OCI-LY1 (cell line): ENCODE data around the gene KLK1.

Experiments
- H2AFZ ChIP-seq: fragments of 200-600 bp; sonication (generic), shearing (Covaris generic); 2 replicates; pipeline ENCODE4 v1.6.0; 2014; ENCODE audit warnings: antibody characterized with exemption, mild to moderate bottlenecking, low read length
- H3F3A ChIP-seq: fragments of 200-600 bp; sonication (generic), shearing (Covaris generic); 2 replicates; pipeline ENCODE4 v1.6.0; 2014; ENCODE audit warnings: mild to moderate bottlenecking, antibody characterized with exemption, low read length, moderate library complexity; ENCODE audit not compliant: insufficient read depth
- H3K27ac ChIP-seq: fragments of 200-600 bp; sonication (generic); 2 replicates; pipeline ENCODE4 v1.5.1; 2014; ENCODE audit warnings: low read length, mixed run types, mild to moderate bottlenecking, low read depth; ENCODE audit not compliant: poor library complexity, severe bottlenecking
- H3K27me3 ChIP-seq: fragments of 200-600 bp; sonication (generic); 2 replicates; pipeline ENCODE4 v1.6.0; 2014; ENCODE audit warnings: antibody characterized with exemption, mild to moderate bottlenecking, low read length, moderate library complexity; ENCODE audit not compliant: insufficient read depth
- H3K36me3 ChIP-seq: fragments of 200-600 bp; sonication (generic); 2 replicates; pipeline ENCODE4 v1.6.1; 2014; ENCODE audit warnings: mild to moderate bottlenecking, antibody characterized with exemption, low read length, moderate library complexity, mixed read lengths; ENCODE audit not compliant: insufficient read depth
- H3K4me1 ChIP-seq: fragments of 200-600 bp; sonication (generic); 2 replicates; pipeline ENCODE4 v1.5.1; 2014; ENCODE audit warnings: mild to moderate bottlenecking, low read length, moderate library complexity; ENCODE audit not compliant: insufficient read depth, severe bottlenecking
- H3K4me2 ChIP-seq: fragments of 200-600 bp; sonication (generic), shearing (Covaris generic); 2 replicates; pipeline ENCODE4 v1.6.1; 2014; ENCODE audit warnings: low read length
- H3K4me3 ChIP-seq: fragments of 200-600 bp; sonication (generic); 2 replicates; pipeline ENCODE4 v1.5.1; 2014; ENCODE audit warnings: low read length, low read depth, mild to moderate bottlenecking, mixed read lengths; ENCODE audit not compliant: poor library complexity, severe bottlenecking
- H3K79me2 ChIP-seq: fragments of 200-600 bp; shearing (Covaris generic); 2 replicates; pipeline ENCODE4 v1.6.1; 2016; ENCODE audit warnings: mixed run types, low read length, mixed read lengths; ENCODE audit not compliant: insufficient read depth
- H3K9ac ChIP-seq: fragments of 200-600 bp; sonication (generic), shearing (Covaris generic); 2 replicates; pipeline ENCODE4 v1.6.1; 2014; ENCODE audit warnings: mild to moderate bottlenecking, low read length, mixed read lengths
- H3K9me2 ChIP-seq: fragments of 200-600 bp; sonication (generic), shearing (Covaris generic); 2 replicates; pipeline ENCODE4 v1.6.1; 2014; ENCODE audit warnings: low read depth, mild to moderate bottlenecking, low read length, mixed read lengths
- H3K9me3 ChIP-seq: fragments of 200-600 bp; shearing (Covaris generic); 2 replicates; pipeline ENCODE4 v1.6.1; 2014; ENCODE audit warnings: low read length, mixed read lengths
- H4K20me1 ChIP-seq: fragments of 200-600 bp; sonication (generic), shearing (Covaris generic); 2 replicates; pipeline ENCODE4 v1.6.0; 2016; ENCODE audit warnings: mild to moderate bottlenecking, low read length; ENCODE audit not compliant: insufficient read depth
- CTCF ChIP-seq: fragments of 200-600 bp; sonication (generic), shearing (Covaris generic); IDR thresholded peaks from 2 replicates; pipeline ENCODE4 v1.5.1; 2017; ENCODE audit warnings: mild to moderate bottlenecking, antibody characterized with exemption, low read length, moderate library complexity, mixed read lengths
- EZH2 ChIP-seq: fragments of 200-600 bp; sonication (generic), shearing (Covaris generic); IDR thresholded peaks from 2 replicates; pipeline ENCODE4 v1.8.0; 2017; ENCODE audit warnings: borderline replicate concordance, mixed run types, mild to moderate bottlenecking, antibody characterized with exemption, low read length, moderate library complexity, mixed read lengths

KLK1 gene

GRCh38 chr19:50835103-50835784 lies 11.7 kb upstream of the KLK1 start:
- no peak for TF ChIP-seq EZH2
- TF ChIP-seq CTCF = no peak
- peak overlapping the region; percentile 84 for H3K4me2 ChIP-seq
- H3F3A ChIP-seq = no peaks in the 10 kb centered on the region
- H3K9me3 ChIP-seq = no peaks in the 10 kb centered on the region
- no peak overlapping the region for H3K27ac ChIP-seq
- H3K9ac ChIP-seq = peak overlapping the region; percentile 67; the same call in 1 of the 2 replicates
- peaks cover 4% of the 10 kb centered on the region; the same call in 1 of the 2 replicates for H3K27me3 ChIP-seq
- H2AFZ ChIP-seq = peak overlapping the region; percentile 84; the same call in 1 of the 2 replicates
- H3K36me3 ChIP-seq = no peaks in the 10 kb centered on the region
- no peaks in the 10 kb centered on the region for H3K9me2 ChIP-seq
- H3K4me3 ChIP-seq = peak overlapping the region; percentile 68
- H4K20me1 ChIP-seq = no peaks in the 10 kb centered on the region
- no peaks in the 10 kb centered on the region for H3K79me2 ChIP-seq
- peaks cover 10% of the 10 kb centered on the region for H3K4me1 ChIP-seq

GRCh38 chr19:50833802-50834167 lies 10.2 kb upstream of the KLK1 start:
- H3K4me1 ChIP-seq = peaks cover 10% of the 10 kb centered on the region
- H3F3A ChIP-seq = no peaks in the 10 kb centered on the region

GRCh38 chr19:50833117-50833801 lies 9.7 kb upstream of the KLK1 start, which contains the start of gene KLK15:
TSS of gene KLK15 (minus strand) at chr19:50833574. CDS start at chr19:50831492, 2,082 bp downstream.
- Histone ChIP-seq H3F3A (no peaks in the 10 kb centered on the region), H2AFZ (no peak within 1 kb of the TSS), H3K36me3 (no peaks in the 10 kb centered on the region), H3K9me3 (no peaks in the 10 kb centered on the region), H3K27ac (no peak within 1 kb of the TSS), H3K79me2 (no peaks in the 10 kb centered on the region), H3K4me3 (no peak within 1 kb of the TSS), H3K4me2 (no peak within 1 kb of the TSS), H4K20me1 (no peaks in the 10 kb centered on the region), H3K4me1 (peaks cover 10% of the 10 kb centered on the region), H3K27me3 (peaks cover 4% of the 10 kb centered on the region; the same call in 1 of the 2 replicates), H3K9me2 (no peaks in the 10 kb centered on the region), H3K9ac (no peak within 1 kb of the TSS)
- no peak for TF ChIP-seq CTCF
- TF ChIP-seq EZH2 = no peak

More at GRCh38 chr19:50833802-50834167, 10.2 kb upstream of the KLK1 start:
- H3K27ac ChIP-seq = no peak overlapping the region
- no peaks in the 10 kb centered on the region for H3K79me2 ChIP-seq
- no peaks in the 10 kb centered on the region for H3K9me2 ChIP-seq
- H3K9me3 ChIP-seq = no peaks in the 10 kb centered on the region
- TF ChIP-seq CTCF (no peak), EZH2 (no peak)
- no peak overlapping the region for H2AFZ ChIP-seq
- H4K20me1 ChIP-seq = no peaks in the 10 kb centered on the region
- H3K36me3 ChIP-seq = no peaks in the 10 kb centered on the region
- H3K9ac ChIP-seq = no peak overlapping the region
- H3K4me2 ChIP-seq = no peak overlapping the region
- peaks cover 4% of the 10 kb centered on the region; the same call in 1 of the 2 replicates for H3K27me3 ChIP-seq
- no peak overlapping the region for H3K4me3 ChIP-seq
